HL-60 (cell line): ENCODE data around the gene NACC2.

Experiments
- CTCF ChIP-seq: IDR thresholded peaks from one replicate; pipeline ENCODE4 v1.5.1; 2011; ENCODE audit warnings: low read length, control low read depth, inconsistent platforms; ENCODE audit not compliant: insufficient read depth
- GABPA ChIP-seq: IDR thresholded peaks from 2 replicates; pipeline ENCODE4 v1.6.1; 2012; ENCODE audit warnings: low read depth
- POLR2AphosphoS5 ChIP-seq: IDR thresholded peaks from 2 replicates; pipeline ENCODE4 v1.6.1; 2012; ENCODE audit warnings: low read depth
- REST ChIP-seq: IDR thresholded peaks from 2 replicates; pipeline ENCODE4 v1.6.1; 2012; ENCODE audit warnings: low read depth; ENCODE audit not compliant: insufficient replicate concordance

GRCh38 chr9:136079211-136079915, 15.7 kb downstream of the NACC2 start:
- TF ChIP-seq CTCF (no peak), GABPA (no peak), REST (no peak), POLR2AphosphoS5 (no peak)
